ENCODE measurements around the gene PRKN. TPM values are rescaled to one million over a fixed set of nuclear protein-coding genes. Genes with fewer than 3 reads are reported as not detected.

The PRKN gene
- total RNA-seq, 4 donors from 2014 or later = 5.5 to 17.9 (median 6.8) TPM

GRCh38 chr6:162100096-162100495 lies 627.5 kb downstream of the PRKN start:
- Histone ChIP-seq H3K4me3 (no peak overlapping the region), H3K27me3 (no peaks in the 10 kb centered on the region), H3K9me3 (no peaks in the 10 kb centered on the region), H3K4me1 (no peaks in the 10 kb centered on the region), H3K27ac (no peak overlapping the region), H3K36me3 (no peaks in the 10 kb centered on the region)
- DNase-seq (ENCODE audit: low spot score in 2 of 2) = no peak
- no peak for TF ChIP-seq POLR2A (IDR thresholded peaks at IDR 0.05)
- no peak for TF ChIP-seq CTCF (IDR thresholded peaks at IDR 0.05)
- TF ChIP-seq EP300 (IDR thresholded peaks at IDR 0.05) = no peak
- WGBS, 2 donors = 83 to 88% methylated on average over 5 of the region's 5 CpGs

- Histone ChIP-seq H3K9me3 (no peaks in the 10 kb centered on the region), H3K36me3 (no peaks in the 10 kb centered on the region), H3K4me1 (no peaks in the 10 kb centered on the region), H3K27ac (no peak overlapping the region), H3K27me3 (no peaks in the 10 kb centered on the region), H3K4me3 (no peak overlapping the region)
- no peak for TF ChIP-seq CTCF (IDR thresholded peaks at IDR 0.05)
- no peak for TF ChIP-seq POLR2A (IDR thresholded peaks at IDR 0.05)
- TF ChIP-seq EP300 (IDR thresholded peaks at IDR 0.05) = no peak
- 78 to 82% methylated on average over 5 of the region's 5 CpGs for WGBS, 2 donors
- DNase-seq (ENCODE audit: low spot score in 2 of 2) = no peak
These were observed 627.9 kb downstream of the PRKN start for GRCh38 chr6:162099685-162100084.

- Histone ChIP-seq H3K27me3 (no peaks in the 10 kb centered on the region), H3K9me3 (no peaks in the 10 kb centered on the region), H3K4me1 (no peaks in the 10 kb centered on the region), H3K4me3 (no peak overlapping the region), H3K27ac (no peak overlapping the region), H3K36me3 (no peaks in the 10 kb centered on the region)
- 81 to 95% methylated on average over 11 of the region's 11 CpGs for WGBS, 2 donors
- TF ChIP-seq POLR2A (IDR thresholded peaks at IDR 0.05) (no peak), EP300 (IDR thresholded peaks at IDR 0.05) (no peak), CTCF (IDR thresholded peaks at IDR 0.05) (no peak)
- no peak for DNase-seq (ENCODE audit: low spot score in 2 of 2)
These were observed 634.6 kb downstream of the PRKN start for GRCh38 chr6:162092816-162093502.

- DNase-seq (ENCODE audit: low spot score in 2 of 2) = no peak
- TF ChIP-seq POLR2A (IDR thresholded peaks at IDR 0.05) (no peak), EP300 (IDR thresholded peaks at IDR 0.05) (no peak), CTCF (IDR thresholded peaks at IDR 0.05) (no peak)
- H3K4me1 ChIP-seq = no peaks in the 10 kb centered on the region
- H3K4me3 ChIP-seq = no peak overlapping the region
- H3K27me3 ChIP-seq = no peaks in the 10 kb centered on the region
- WGBS, 2 donors = 36 to 51% methylated on average over 2 of the region's 2 CpGs
- no peak overlapping the region for H3K27ac ChIP-seq
- no peaks in the 10 kb centered on the region for H3K36me3 ChIP-seq
- H3K9me3 ChIP-seq = no peaks in the 10 kb centered on the region
These were observed 636.8 kb downstream of the PRKN start for GRCh38 chr6:162090734-162091133.

- TF ChIP-seq CTCF (IDR thresholded peaks at IDR 0.05) = no peak
- no peak for TF ChIP-seq EP300 (IDR thresholded peaks at IDR 0.05)
- TF ChIP-seq POLR2A (IDR thresholded peaks at IDR 0.05) = no peak
- Histone ChIP-seq H3K4me3 (no peak overlapping the region), H3K9me3 (no peaks in the 10 kb centered on the region), H3K27ac (no peak overlapping the region), H3K36me3 (no peaks in the 10 kb centered on the region), H3K4me1 (no peaks in the 10 kb centered on the region), H3K27me3 (no peaks in the 10 kb centered on the region)
- 85 to 97% methylated on average over 2 of the region's 2 CpGs for WGBS, 2 donors
- DNase-seq (ENCODE audit: low spot score in 2 of 2) = no peak
These were observed 639.5 kb downstream of the PRKN start for GRCh38 chr6:162088091-162088490.

All from tibial nerve (tissue), 4 donors.